KOPT-K1 (cell line): ENCODE data around the gene GPR15LG.

Experiments
- H3K27ac ChIP-seq: fragments of 200-600 bp; sonication (generic); 2 replicates; pipeline ENCODE4 v1.5.1; 2016; ENCODE audit warnings: antibody characterized with exemption, mild to moderate bottlenecking, low read depth, low read length; ENCODE audit not compliant: poor library complexity, severe bottlenecking
- H3K36me3 ChIP-seq: fragments of 200-600 bp; sonication (generic); 2 replicates; pipeline ENCODE4 v1.5.1; 2017; ENCODE audit warnings: antibody characterized with exemption, mild to moderate bottlenecking, low read length, moderate library complexity; ENCODE audit not compliant: insufficient read depth
- H3K9me3 ChIP-seq: fragments of 200-600 bp; sonication (generic); 2 replicates; pipeline ENCODE4 v1.5.1; 2017; ENCODE audit warnings: antibody characterized with exemption, low read length, mild to moderate bottlenecking; ENCODE audit not compliant: insufficient read depth, poor library complexity, severe bottlenecking

Gene GPR15LG

DNA sequence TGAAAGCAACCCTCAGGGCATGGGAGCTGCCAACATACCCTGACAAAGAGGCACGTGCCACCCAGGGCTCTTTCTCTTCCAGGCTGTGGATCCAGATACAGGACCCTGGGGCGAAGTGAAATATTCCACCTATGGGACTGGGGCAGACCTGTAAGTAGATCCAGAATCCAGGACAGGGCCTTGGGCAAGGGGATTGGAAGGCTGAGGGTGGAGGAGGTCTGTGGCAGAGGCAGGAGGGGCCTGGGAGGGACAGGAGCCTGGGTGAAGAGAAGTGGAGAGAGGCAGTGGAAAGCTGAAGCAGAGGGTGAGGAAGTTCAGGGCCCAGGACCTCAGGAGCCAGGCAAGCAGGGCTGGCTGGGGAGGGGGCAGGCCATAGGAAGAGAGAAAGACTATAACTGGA lies 38.0 kb downstream of the GPR15LG start:
- no peaks in the 10 kb centered on the region for H3K9me3 ChIP-seq
- H3K36me3 ChIP-seq: no peaks in the 10 kb centered on the region
- H3K27ac ChIP-seq: no peak overlapping the region

DNA sequence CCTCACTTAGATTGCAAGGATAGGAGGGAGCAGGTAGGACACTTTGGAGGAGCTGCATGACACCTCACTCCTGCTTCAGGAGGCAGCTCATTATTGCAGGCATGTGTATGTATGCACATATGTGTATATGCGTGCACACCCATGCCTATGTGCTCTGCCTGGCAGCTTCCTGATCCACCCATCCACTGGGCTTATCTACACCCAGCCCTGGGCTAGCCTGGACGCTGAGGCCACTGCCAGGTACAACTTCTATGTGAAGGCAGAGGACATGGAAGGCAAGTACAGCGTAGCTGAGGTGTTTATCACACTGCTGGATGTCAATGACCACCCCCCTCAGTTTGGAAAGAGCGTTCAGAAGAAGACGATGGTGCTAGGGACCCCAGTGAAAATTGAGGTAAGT lies 38.4 kb downstream of the GPR15LG start:
- no peaks in the 10 kb centered on the region for H3K9me3 ChIP-seq
- H3K36me3 ChIP-seq: no peaks in the 10 kb centered on the region
- H3K27ac ChIP-seq: no peak overlapping the region

DNA sequence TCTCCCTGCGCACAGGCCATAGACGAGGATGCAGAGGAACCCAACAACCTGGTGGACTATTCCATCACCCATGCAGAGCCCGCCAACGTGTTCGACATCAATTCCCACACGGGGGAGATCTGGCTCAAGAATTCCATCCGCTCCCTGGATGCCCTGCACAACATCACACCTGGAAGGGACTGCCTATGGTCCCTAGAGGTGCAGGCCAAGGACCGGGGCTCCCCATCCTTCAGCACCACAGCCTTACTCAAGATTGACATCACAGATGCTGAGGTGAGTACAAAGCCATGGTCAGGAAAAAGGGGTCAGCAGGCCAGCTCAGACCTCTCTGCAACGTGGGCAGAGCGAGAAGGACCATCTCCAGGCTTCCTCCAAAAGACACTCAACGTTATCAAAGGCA lies 39.5 kb downstream of the GPR15LG start:
- Histone ChIP-seq H3K9me3 (no peaks in the 10 kb centered on the region), H3K36me3 (no peaks in the 10 kb centered on the region), H3K27ac (no peak overlapping the region)

DNA sequence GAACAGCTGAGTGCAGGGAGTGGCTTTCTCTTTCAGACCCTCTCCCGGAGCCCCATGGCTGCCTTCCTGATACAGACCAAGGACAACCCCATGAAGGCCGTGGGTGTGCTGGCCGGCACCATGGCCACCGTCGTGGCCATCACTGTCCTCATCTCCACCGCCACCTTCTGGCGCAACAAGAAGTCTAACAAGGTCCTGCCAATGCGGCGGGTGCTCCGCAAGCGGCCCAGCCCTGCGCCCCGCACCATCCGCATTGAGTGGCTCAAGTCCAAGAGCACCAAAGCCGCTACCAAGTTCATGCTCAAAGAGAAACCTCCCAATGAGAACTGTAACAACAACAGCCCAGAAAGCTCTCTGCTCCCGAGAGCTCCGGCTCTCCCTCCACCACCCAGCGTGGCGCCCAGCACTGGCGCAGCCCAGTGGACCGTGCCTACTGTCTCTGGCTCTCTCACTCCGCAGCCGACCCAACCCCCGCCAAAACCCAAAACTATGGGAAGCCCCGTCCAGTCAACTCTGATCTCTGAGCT lies 40.5 kb downstream of the GPR15LG start:
- H3K36me3 ChIP-seq: no peaks in the 10 kb centered on the region
- H3K9me3 ChIP-seq: no peaks in the 10 kb centered on the region
- no peak overlapping the region for H3K27ac ChIP-seq

DNA sequence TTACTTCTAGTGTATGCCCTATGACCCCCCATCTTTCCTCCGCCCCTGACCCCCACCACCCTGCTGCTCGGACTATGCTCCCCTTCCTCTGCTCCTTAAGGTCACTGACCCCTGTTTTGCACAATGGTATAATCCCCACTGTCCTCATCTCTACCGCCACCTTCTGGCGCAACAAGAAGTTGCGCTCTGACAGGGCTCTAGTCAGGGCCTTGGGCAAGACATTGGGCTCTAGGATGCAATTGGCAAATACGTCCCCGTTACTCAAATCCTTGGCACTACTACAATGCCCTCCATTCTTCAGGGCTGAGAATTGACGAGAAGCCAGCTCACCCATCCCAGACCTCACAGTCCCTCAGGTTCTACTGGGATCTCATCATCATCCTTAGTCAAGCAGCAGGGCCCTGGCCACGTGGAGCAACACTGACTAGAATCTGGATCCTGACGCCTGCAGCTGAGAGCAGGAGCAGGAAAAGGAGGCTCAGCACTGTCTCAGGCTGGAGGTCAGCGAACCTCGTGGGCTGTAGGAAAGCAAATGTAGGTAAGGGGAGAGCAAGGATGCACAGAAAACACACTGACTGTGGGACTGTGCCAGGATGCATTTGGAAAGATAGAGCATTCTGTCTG lies 41.1 kb downstream of the GPR15LG start:
- H3K36me3 ChIP-seq: no peaks in the 10 kb centered on the region
- no peak overlapping the region for H3K27ac ChIP-seq
- H3K9me3 ChIP-seq: peaks cover 6% of the 10 kb centered on the region

- Histone ChIP-seq H3K36me3 (no peaks in the 10 kb centered on the region), H3K9me3 (peaks cover 6% of the 10 kb centered on the region), H3K27ac (no peak overlapping the region)
These were observed 43.2 kb downstream of the GPR15LG start for GRCh38 chr10:84216834-84217233.

- no peaks in the 10 kb centered on the region for H3K36me3 ChIP-seq
- H3K27ac ChIP-seq: no peak overlapping the region
- peaks cover 6% of the 10 kb centered on the region for H3K9me3 ChIP-seq
These were observed 44.1 kb downstream of the GPR15LG start for GRCh38 chr10:84217746-84218145.

DNA sequence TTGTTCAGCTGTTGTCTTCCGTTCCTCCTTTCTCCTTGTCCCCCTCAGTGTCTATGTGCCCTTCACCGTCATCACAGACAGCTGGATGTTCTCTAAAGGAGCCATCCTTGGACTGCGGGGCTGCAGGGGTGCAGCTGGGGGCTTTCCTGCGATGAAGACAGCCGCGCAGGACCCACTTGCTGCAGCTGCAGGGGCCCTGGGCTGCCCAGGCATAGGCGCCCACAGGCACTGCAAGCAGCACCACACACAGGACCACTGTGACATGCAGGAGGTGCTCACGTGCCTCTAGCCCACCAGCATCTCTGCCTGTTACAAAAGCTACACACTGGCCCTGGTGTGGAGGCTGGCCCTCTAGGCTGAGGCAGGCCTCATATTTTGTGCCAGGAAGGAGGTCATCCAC lies 48.3 kb downstream of the GPR15LG start:
- Histone ChIP-seq H3K27ac (no peak overlapping the region), H3K9me3 (peaks cover 6% of the 10 kb centered on the region), H3K36me3 (no peaks in the 10 kb centered on the region)

GRCh38 chr10:84224411-84225028 lies 50.9 kb downstream of the GPR15LG start:
- Histone ChIP-seq H3K36me3 (no peaks in the 10 kb centered on the region), H3K9me3 (peaks cover 2% of the 10 kb centered on the region), H3K27ac (no peak overlapping the region)

GRCh38 chr10:84225427-84226173 lies 52.0 kb downstream of the GPR15LG start, which contains the start of gene LRIT2:
Gene LRIT2, minus strand, starts transcription at chr10:84225544. Its CDS starts 24 bp downstream, at chr10:84225520.
- Histone ChIP-seq H3K36me3 (no peaks in the 10 kb centered on the region), H3K27ac (no peak within 1 kb of the TSS), H3K9me3 (no peaks in the 10 kb centered on the region)

DNA sequence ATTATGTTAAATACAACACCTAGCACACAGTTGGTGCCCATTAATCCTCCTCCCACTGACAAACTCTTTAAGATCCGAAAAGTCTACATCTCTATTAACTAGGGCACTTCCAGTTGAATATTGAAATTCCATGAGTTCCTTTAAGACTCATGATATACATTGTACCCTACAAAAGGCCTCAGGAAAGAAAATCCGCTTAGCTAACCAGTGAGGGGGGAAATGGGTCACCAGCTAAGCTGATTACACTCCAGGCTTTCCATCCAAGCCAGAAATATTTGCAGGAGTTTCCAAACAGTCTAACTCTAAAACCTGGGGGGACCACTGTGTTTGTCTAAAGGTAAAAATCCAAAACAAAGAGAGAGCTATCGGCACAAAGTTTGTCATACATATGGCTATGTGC lies 53.0 kb downstream of the GPR15LG start:
- no peaks in the 10 kb centered on the region for H3K36me3 ChIP-seq
- no peaks in the 10 kb centered on the region for H3K9me3 ChIP-seq
- no peak overlapping the region for H3K27ac ChIP-seq

- Histone ChIP-seq H3K27ac (no peak overlapping the region), H3K36me3 (no peaks in the 10 kb centered on the region), H3K9me3 (no peaks in the 10 kb centered on the region)
These were observed 54.2 kb downstream of the GPR15LG start for GRCh38 chr10:84227810-84228209.

- Histone ChIP-seq H3K27ac (no peak overlapping the region), H3K9me3 (no peaks in the 10 kb centered on the region), H3K36me3 (no peaks in the 10 kb centered on the region)
These were observed 56.8 kb downstream of the GPR15LG start for GRCh38 chr10:84230359-84230758.

GRCh38 chr10:84232376-84232775 lies 58.8 kb downstream of the GPR15LG start:
- no peak overlapping the region for H3K27ac ChIP-seq
- H3K36me3 ChIP-seq: no peaks in the 10 kb centered on the region
- no peaks in the 10 kb centered on the region for H3K9me3 ChIP-seq

DNA sequence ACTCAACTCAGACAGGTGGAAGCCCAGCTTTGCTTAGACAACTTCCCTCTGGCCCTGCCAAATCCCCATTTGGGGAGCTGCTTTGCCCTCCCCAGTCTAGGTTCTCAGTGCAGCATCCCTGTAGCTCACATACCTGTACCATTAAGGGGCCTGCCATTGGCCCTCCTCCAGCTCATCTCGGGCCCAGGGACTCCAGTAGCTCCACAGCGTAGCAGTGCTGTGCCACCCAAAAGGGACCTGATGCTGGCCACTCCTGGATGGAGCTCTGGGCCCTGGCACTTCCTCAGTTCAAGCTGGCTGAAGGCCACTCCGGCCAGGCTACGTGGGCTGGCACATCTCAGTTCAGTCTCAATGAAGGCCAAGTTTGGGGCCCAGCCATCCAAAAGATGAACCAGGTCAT lies 60.3 kb downstream of the GPR15LG start:
- no peak overlapping the region for H3K27ac ChIP-seq
- no peaks in the 10 kb centered on the region for H3K36me3 ChIP-seq
- no peaks in the 10 kb centered on the region for H3K9me3 ChIP-seq
